Fibroblast of peridontal ligament (primary cell): ENCODE measurements around the gene SH2D6.
"Not testable (repeated sequence)": the region's sequence is repeated elsewhere in the genome, so short reads cannot be mapped to it uniquely, and the experiment has no call there.

Source experiments
- DNase-seq: peaks from one replicate; pipeline ENCODE4 v3.0.0-alpha.2; 2010; ENCODE audit errors: extremely low read depth

SH2D6 gene

DNA sequence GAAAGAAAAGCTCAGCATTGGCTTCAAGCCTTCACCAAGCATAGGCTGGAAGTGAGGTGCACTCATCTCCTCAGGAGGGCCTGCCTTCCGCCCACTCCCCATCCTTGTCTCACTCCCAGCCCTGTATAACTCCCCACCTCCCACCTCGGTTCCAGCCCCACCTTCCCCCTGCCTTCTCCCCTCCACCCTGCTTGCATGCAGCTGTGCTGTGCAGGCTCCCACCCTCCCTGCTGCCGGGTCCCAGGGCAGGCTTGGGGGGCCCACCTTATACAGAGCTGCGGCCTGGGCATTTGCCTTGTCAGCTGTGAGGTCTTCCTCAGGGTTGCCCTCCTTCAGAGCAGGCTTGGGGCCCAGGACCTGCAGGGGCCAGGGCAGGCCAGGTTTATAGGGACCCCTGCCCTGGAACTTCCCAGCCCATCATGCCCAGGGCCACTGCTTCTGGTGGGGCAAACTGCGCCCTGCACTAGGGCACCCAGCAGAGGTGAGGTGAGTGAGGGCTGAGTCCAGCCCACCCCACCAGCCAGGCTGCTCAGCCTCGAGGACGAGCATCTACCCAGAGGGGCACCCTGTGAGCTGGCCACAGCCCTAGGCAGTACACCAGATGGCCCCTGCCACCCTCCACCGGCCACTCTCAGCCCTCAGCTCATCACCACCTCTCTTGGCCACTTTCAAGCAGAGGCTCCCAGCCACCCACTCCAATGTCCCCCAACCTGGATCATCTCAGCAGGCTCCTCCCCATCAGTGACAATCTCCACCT lies 19.9 kb upstream of the SH2D6 start:
- DNase-seq, result no peak

DNA sequence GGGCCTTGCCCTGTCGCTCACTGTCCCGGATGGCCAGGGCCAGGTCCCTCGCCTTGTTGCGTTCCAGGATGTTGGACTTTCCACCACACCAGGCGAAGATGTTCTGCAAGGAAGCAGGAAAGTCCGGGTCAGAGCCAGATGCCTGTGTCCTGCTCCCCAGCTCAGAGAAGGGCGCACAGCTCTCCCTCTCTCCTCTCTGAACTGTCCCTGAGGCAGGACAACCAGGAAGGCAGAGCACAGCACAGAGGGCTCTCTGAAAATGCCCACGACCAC lies 19.4 kb upstream of the SH2D6 start:
- no peak for DNase-seq

DNA sequence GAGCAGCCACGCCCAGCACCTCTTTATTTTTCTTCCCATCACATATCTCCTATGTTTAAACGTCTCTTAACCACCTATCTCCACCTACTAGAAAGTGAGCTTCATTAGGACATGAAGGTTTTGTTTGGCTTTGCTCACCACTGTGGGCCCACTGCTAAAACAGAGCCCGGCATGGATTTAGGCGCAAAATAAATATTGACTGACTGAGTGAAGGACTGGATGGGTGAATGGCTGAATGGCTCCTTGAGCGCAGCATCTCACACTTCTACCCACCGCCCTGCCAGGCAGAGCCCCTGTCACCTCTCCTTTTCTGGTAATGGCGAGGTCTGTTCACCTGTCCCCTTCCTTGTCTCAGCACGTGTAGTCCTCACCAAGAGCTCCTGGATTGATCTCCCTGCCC lies 18.5 kb upstream of the SH2D6 start:
- no peak for DNase-seq

DNA sequence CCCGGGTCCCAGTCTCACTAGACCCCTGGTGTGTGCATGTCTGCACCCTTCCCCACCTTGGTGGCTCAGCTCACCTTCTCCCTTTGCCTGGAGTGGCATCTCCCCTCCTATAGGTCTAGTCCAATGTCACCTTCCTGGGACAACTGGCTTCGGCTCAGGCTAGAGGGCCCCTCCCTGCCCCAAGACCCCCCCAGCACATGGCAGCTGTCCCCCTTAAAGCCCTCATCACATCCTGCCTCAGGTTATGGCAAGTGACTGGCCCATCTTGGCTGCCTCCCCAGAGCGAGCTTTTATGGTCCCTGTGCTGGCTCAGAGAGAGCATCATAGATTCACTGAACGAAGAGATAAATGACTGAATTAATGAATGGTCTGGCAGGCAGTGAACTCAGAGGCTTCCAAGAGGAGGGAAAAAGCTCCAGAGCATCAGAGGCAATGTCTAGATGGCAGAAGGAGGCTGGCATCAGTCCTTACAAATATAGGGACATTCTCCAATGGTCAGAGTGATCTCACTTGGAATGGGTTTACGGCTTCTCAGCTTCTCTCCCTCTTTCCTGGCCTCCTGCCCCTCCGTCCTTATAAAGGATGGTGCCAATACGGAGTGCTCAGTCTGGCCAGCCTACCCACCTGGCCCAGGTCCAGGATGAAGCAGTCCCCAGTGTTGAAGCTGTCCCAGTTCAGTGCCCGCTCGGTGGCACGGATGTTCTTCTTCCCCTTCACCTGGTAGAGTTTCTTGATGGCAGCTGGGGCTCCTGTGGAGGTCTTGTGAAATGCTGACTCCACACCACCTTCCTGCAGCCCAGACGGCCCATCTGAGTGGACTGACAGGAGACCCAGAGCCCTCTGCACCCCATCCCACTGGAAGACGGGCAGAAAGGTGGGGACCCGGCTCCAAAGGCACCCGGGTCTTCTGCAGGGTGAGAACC lies 17.7 kb upstream of the SH2D6 start:
- no peak for DNase-seq

DNA sequence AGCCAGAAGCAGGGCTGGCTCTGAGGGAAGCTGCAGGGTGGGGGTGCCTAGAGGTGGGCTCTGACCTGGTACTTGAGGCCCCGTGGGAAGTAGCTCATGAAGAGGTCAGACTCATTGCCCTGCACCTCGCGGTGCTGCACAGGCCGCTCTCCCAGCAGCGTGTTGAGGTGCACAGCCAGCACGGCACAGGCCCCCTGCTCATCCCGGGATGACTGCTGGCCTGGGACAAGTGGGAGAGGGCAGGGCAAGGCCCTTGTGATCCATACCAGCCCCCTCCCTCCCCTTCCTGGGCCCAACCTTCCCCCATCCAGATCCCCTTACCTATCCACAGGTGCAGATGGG lies 17.1 kb upstream of the SH2D6 start:
- DNase-seq, result no peak

DNA sequence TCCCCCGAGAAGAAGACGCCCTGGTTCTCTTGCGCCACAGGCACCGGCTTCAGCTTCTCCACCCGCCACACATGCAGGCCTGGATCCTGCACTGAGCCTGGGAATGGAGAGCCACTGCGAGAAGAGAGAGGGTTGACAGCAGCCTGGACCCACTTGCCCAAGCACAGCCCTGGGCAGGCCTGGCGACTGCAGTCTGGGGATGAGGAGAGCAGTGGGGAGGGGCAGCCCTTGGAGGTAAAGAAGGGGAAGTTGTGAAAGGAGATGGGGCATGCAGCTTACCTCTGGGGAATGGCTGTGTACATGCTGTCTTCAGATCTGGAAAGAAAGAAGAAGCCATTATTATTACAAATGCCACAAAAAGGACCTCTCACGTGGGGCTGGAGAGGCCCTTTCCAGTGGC lies 16.7 kb upstream of the SH2D6 start:
- no peak for DNase-seq

DNA sequence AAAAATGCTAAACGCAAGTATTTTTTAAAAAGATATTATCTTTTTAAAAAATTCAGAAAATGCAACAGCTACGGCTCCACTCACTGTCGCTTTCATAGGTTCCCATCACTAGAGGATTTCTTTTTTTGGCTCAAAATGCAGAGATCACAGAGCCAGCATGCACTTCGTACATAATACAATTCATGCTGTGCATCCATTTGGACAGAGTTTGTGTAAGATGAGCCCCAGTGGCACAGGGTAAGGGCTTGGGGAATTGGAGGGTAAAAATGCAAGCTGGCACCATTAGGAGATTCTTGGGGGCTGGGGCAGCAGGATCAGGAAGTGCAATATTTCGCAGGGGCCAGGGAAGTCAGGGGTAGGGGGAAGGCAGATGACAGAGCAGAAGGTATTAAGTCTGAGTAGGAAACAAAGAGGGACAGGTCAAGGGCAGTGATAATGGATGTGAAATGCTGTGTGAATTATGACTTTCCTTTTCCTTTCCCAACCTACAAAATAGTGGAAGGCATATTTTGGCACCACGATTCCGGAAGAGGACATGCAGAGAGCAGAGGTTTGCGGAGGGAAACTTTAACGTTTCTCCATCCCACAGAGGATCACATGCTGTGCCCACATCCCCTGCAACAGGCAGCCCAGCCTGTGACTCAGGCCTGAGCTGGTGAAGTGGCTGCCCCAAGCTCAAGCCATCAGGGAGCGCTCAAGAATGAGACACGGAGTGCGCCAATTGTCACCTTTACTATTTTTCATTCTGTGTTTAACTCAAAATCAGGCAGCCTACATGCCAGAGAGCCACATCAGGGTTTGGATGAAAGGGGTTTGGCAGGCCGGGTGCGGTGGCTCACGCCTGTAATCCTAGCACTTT lies 13.1 kb upstream of the SH2D6 start:
- DNase-seq, result peak; percentile 53

DNA sequence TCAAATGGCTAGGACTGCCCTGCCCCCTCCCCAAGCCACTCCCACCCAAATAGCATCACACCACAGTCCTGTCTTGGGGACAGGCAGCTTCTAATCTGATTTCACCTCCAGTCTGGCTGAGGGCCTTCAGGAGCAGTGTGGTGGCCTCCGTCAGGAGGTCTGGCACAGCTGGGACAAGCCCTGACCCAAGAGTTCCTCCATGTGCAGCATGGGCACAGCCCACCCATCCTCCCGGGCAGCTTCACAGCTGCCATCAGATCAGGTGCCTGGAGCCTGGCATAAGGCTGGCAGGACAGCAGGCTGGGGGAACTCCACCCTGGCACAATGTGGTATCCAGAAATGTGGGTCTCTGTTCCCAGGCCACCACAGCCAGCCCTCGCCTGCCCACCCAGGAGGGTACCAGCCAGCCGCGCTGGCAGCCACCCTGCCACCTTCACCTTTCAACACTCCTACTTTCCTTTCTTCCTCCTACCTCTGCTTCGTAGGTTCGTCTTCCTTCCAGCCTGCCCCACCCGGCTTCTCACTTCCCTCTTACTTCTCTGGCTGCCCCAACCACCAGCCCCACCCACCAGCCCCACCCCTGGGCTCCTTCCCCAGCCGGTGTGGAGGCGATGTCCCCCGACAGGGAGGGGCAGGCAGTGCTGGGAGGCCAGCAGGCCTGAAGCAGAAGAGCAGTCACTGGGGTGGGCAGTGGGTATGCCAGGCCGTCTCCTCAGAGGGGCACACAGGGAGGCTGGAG lies 8.5 kb upstream of the SH2D6 start, which contains the start of gene CAPG:
Gene CAPG (minus strand): TSS at position 522 of the 739 bp plus-strand sequence. CDS start 8,221 bp downstream, outside the sequence.
- no peak for DNase-seq

DNA sequence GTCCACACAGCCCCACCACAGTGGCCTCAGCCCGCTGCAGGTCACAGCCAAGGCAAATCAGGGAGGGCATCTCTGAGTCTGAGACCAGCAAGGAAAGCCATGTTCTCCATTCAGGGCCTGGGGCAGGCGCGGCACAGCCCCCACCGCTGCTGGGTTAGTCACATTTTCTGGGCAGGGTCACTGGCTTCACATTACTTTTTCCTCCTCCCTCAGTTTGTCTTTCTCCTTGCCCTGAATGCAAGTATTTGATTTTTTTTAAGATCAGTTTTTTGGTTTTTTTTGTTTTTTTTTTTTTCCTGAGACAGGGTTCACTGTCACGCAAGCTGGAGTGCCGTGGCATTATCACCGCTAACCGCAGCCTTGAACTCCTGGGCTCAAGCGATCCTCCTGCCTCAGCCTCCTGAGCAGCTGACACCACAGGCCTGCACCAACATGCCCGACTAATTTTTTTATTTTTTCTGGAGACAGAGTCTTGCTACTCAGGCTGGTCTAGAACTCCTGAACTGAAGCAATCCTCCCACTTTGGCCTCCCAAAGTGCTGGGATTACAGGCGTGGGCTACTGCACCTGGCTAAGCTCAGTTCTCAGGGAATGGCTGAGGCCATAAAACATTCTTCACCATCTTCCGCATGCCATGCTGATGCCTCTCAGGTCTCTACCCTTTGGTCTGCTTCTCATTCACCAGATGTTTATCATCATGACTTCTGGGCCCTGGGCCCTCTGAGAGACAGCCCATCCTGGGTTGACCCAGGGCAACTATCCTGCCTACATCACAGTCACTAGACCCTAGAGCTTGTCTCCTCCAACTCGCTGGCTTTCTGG lies 7.7 kb upstream of the SH2D6 start:
- DNase-seq, result no peak

DNA sequence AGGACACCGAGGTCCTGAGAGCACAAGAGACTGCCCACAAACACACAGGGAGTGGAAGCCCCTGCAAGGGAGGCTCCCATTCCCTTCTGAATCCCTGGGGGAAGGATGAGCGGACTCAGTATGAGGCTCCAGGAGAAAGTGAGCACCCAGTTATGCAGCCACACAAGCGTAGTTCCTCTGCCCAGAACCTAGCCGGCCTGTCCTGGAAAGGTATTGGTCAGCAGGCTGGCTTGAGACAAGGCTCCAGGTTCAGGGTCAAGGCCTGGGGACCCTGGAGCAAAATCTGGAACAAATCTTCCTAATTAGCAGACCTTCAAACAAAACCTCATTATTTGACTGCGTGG lies 7.1 kb upstream of the SH2D6 start:
- DNase-seq, result no peak

DNA sequence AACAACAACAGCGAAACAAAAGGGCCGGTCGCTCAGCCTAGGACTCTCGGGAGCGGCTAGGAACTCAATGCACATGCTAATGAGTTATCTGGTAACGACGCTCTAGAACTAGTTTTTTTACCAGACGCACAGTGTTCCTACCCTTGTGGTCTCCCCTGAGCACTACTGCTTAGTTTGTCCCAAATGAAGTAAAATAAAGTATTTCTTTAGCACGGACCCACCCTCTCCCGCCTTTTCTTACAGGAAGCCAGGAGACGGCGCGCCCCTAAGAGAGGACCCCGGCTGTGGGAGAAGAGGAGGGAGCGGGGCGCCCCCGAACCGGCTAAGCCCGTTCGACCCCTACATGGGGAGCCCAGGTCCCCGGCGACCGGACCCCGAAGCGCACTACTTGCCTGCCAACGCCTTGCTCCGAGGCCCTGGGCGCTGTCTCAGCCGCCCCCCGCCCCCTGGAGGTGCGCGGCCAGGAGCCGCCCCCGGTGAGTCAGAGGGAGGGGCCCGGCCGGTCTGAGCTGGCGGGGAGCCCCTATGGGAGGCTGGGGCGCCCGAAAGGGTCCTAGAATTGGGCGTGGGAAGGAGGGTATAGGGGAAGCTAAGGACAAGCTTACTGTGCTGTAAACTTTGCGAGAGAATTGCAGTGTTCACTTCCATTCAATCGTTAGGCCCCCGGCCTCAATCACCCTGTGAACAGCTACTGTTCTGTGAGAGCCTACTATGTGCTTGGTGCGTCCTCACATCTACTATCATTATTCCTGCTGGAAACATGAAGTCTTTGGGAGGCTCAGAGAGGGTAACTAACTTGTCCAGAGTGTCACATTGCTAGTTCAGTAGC lies 4.7 kb upstream of the SH2D6 start:
- DNase-seq, result peak; percentile 57

DNA sequence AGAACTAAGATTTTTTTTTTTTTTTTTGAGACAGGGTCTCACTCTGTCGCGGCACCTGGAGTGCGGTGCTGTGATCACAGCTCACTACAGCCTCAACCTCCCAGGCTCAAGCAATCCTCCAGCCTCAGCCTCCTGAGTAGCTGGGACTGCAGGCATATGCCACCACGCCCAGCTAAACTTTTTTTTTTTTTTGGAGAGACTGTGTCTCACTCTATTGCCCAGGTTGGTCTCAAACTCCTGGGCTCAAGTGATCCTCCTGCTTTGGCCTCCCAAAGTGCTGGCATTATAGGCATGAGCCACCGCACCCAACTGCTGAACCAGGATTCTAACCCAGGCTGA lies 4.1 kb upstream of the SH2D6 start:
- DNase-seq, result not testable (repeated sequence)

DNA sequence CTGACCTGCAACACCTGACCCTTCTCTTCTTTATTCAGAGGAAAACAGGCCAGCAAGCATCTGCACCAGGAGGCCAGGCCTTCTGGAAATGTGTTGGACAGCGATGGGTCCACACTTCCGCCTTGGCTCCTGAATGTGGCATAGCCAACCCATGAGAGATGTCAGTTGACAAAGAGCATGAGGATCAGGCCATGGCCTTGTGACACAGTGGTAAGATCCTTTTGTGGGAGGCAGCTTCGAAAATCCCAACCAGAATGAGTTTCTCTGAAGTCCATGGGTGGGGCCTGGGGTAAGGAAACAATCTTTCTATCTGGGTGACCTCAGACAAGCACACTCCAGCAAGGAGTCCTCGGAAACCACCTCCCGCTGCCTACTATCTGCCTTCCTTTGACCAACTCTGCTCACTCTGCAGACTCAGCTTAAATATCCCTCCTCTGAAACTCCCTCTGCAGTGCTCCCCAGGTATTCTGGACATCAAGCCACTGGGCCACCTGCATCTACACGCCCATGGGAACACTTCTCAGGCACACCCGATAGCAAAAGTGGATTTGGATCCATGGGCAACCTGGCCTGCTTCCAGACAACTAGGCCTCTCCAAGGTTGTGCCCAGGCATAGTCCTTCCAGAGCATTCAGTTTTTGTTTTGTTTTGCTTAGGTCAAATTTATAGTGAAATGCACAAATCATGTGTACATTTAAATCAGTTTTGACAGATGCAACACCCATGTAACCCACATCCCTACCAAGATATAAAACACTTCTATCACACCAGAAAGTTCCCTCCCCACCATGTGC lies 3.6 kb upstream of the SH2D6 start:
- DNase-seq, result no peak

DNA sequence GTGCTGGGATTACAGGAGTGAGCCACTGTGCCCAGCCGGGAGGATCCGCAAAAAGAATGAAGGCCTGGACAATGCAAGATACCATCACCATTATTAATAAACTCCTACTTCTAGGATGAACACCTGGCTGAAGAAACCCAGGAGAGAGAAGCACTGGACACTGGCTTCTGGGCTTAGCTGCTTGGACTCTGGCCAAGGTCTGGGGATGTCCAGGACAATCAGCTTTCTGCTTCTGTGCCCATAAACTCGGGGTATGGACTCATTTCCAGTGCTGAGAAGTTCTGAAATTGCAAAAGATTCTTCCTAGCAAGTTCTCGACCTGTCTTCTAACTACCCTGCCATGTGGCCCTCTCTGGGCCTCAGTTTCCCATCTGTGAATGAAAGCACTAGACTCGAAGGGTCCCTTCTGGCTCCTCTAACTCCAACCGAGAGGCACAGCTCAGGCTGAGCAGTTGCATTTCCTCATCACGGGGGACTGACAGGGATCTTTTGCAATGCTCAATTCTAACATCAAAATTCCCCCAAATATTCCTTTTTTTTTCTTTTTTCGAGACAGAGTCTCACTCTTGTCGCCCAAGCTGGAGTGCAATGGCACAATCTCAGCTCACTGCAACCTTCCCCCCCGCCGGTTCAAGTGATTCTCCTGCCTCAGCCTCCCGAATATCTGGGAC lies 2.4 kb upstream of the SH2D6 start:
- no peak for DNase-seq

DNA sequence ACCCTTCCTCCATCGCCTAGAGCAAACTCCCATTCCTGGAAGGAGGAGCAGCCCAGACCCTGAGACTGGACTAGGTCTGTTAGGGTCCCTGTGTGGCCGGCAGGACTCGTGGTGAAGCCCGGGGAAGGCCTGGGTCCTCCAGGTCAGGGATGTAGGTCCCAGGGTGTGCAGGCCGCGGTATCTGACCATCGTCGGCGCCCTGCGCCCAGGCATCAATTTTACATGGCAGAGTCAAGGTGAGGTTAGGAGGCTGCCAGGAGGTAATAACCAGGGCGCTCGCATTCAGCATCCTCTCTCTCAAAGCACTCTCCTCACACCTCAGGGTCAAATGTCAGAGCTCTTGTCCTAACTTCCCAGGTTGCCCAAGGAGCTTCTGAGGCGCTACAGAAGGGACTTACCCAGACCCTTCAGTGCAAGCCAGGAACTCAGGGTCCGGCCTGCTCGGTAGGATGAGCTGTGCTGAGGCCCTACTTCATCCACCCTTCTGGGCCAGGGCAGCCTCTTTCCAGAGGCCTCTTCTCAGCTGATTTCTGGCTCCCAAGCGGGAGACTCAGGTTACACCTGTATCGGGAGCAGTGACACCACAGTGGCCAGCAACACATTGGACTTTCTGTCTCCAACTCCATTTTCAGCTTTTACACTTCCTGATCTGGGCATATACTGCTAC lies 628 bp downstream of the SH2D6 start:
- no peak for DNase-seq

DNA sequence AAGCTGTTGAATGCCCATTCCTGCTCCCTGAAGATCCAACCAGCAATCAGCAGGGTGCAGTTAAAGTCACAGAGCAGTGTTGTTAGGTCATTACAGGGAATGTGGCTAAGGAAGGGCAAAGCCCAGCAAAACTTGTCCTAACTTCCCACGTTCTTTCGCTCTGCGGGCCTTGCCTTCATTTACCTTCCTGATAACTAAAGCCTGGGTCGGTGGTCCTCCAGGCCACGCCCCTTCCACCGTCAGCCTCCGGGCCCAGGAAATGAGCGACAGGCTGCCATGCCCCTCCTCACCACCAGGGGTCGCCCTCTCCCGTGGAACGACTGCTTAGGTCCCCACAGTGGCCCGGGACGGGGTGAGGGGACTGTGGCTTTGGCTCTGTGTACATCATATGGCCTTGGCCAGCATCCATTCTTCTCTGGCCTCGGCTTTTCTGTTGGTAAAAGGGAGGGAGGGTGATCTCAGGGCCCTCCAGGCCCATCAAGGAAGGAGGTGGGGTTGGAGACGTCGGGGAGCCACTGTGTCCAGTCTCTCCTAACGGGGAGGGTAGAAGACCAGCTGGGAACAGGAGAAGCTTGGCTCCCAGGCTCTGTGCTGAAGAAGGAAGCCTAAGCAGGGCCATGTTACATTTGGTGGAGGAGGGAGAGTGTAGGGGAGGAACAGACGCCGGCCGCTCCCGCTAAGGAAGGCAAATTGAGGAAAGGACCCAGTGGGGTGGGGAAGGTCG lies 2.2 kb downstream of the SH2D6 start:
- DNase-seq, result peak; percentile 78

DNA sequence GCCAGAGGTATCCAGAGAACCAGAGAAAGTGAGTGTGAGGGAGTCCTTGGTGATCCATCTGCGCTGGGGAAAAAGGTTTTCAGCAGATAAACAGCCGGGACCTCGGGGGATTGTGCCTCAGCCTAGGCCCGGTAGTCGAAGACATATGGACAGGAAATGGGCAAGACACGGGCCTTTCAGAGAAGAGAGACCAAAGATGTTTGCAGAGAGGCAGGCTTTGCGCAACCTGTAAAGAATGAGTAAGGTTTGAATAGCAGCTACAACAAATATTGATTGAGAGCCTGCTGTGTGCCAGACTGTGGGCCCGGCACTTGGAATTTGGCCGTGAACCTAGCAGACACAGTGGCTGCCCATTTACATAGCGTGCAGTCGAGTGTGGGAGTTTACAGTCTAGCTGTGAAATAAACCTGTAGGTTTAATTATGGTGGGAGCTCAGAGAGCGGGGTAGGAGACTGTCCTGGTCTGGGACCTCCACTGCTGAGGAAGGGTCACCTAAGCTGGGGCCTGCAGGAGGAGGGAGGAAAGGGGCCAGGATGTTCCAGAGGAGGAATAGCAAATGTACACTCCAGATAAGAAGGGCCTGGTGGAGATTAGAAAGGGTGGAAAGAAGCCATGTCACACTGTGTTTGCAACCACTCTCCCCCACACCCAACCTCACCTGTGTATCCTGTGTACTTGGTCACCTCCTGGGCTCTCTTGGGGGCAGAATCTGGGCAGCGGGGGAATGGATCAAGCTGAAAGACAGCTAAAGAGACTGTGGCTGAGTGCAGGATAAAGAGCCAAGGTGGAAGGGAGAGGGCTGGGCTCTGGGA lies 3.0 kb downstream of the SH2D6 start:
- DNase-seq, result peak; percentile 38
